Measurements from ENCODE around the gene FAM136A. TPM values are rescaled to one million over a fixed set of nuclear protein-coding genes. Genes with fewer than 3 reads are reported as not detected.

The FAM136A gene
- polyA plus RNA-seq, 1 of the 3 experiments (the other 2 are of a cell fraction): 43.3 TPM

DNA sequence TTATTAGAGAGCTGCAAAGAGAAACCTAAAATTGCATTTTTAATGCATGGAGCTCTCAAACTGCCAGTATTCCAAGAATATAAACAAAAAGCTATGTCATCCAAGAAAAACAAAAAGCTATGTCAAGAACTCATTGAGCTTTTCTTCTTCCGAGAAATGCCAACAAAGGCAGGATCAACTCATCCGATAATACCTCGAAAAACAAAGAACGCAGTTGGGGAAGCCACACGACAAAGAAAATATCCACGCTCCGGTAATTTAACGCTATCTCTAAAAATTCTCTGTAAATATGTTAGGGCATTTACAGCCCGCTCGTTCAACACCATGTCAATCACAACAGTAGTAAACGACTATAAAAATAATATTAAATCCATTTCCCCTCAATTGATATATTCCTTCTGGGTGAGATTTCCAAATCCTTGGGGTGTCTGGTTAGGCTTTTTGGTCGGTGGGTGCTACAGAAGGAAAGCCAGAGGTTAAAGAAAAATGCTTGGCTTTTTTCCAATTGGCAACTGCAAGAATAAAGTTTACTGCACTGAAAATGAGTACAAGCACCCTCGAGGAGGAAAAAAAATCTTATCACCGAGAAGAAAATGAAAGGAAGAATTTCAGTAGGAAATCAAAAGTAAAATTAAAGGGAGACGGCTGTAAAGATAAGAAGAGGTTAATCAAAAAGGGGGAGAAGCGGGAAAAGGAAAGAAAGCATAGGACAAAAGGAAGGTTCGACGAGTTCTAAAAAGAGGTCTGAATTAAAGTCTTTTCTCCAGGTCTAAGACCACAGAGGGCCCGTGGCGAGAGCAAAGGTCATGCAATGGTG, 54.3 kb downstream of the FAM136A start (continued):
- TF ChIP-seq, protein P1, sequence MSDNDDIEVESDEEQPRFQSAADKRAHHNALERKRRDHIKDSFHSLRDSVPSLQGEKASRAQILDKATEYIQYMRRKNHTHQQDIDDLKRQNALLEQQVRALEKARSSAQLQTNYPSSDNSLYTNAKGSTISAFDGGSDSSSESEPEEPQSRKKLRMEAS (IDR thresholded peaks at IDR 0.05; ENCODE audit: low read depth): 0 out of 2 replicates have a peak, but pooled peaks have one; percentile 0
- TF ChIP-seq NFIC (IDR thresholded peaks at IDR 0.05; ENCODE audit: borderline replicate concordance): peak; percentile 56

Small RNAs within 50 kb of the gene (small RNA-seq; reads per million reads assigned to genes)
- gene AC016700.2 (0 reads per million in 7 experiments), gene MIR1285-2 (0 reads per million in 7 experiments)

Other genes with a start within 250 kb of the FAM136A start
- 60.7 and 94.0 TPM in 2 replicates for gene PCBP1, start 214.6 kb downstream of the FAM136A start, polyA plus RNA-seq (2012; rRNA removed)
- 5.1 and 6.8 TPM in 2 replicates for gene C2orf42, start 111.0 kb downstream of the FAM136A start, polyA plus RNA-seq (2012; rRNA removed)
- 77.7 and 98.0 TPM in 2 replicates for gene TIA1, start 53.4 kb downstream of the FAM136A start, polyA plus RNA-seq (2012; rRNA removed)
- 20.7 and 26.5 TPM in 2 replicates for gene PCYOX1, start 43.9 kb downstream of the FAM136A start, polyA plus RNA-seq (2012; rRNA removed)
- gene SNRPG, start 8.3 kb downstream of the FAM136A start, polyA plus RNA-seq (2012; rRNA removed): 141 and 159 TPM in 2 replicates

Data from SK-N-SH (cell line).